ENCODE results near the gene SGSH. TPM values are rescaled to one million over a fixed set of nuclear protein-coding genes. Genes with fewer than 3 reads are reported as not detected.

The SGSH gene
- total RNA-seq, 1 donor from 2014 or later: 71.0 TPM

DNA sequence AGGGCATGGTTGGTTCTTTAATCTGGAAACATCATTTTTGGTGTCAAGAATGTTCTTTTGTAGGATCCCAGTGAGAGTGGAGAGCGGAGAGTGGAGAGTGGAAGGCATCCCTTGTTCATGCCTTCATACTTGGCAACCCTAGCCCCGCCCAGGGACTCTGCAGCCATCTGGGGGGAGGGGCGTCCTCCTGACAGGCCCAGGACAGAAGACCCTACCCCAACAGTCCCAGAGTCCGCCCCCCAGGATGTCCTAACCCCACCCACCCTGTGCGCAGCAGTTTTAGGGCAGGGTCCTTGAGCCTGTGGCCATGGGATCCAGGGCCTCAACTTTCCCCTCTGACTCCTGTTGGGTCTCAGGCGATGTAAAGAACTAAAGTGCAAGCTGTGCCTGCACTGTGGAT, 4.5 kb upstream of the SGSH start:
- peaks cover 6% of the 10 kb centered on the region for H3K36me3 Mint-ChIP-seq (ENCODE audit: unreplicated experiment)
- no peak for DNase-seq (ENCODE audit: extremely low spot score, unreplicated experiment)
- no peaks in the 10 kb centered on the region for H3K9me3 Mint-ChIP-seq (ENCODE audit: unreplicated experiment)
- H3K4me1 Mint-ChIP-seq (ENCODE audit: unreplicated experiment): peaks cover 7% of the 10 kb centered on the region
- H3K27ac Mint-ChIP-seq (ENCODE audit: unreplicated experiment): no peak overlapping the region
- no peaks in the 10 kb centered on the region for H3K27me3 Mint-ChIP-seq (ENCODE audit: unreplicated experiment)
- TF ChIP-seq, protein P1, sequence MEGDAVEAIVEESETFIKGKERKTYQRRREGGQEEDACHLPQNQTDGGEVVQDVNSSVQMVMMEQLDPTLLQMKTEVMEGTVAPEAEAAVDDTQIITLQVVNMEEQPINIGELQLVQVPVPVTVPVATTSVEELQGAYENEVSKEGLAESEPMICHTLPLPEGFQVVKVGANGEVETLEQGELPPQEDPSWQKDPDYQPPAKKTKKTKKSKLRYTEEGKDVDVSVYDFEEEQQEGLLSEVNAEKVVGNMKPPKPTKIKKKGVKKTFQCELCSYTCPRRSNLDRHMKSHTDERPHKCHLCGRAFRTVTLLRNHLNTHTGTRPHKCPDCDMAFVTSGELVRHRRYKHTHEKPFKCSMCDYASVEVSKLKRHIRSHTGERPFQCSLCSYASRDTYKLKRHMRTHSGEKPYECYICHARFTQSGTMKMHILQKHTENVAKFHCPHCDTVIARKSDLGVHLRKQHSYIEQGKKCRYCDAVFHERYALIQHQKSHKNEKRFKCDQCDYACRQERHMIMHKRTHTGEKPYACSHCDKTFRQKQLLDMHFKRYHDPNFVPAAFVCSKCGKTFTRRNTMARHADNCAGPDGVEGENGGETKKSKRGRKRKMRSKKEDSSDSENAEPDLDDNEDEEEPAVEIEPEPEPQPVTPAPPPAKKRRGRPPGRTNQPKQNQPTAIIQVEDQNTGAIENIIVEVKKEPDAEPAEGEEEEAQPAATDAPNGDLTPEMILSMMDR (IDR thresholded peaks at IDR 0.05): no peak
- no peak overlapping the region for H3K4me3 Mint-ChIP-seq (ENCODE audit: unreplicated experiment)

DNA sequence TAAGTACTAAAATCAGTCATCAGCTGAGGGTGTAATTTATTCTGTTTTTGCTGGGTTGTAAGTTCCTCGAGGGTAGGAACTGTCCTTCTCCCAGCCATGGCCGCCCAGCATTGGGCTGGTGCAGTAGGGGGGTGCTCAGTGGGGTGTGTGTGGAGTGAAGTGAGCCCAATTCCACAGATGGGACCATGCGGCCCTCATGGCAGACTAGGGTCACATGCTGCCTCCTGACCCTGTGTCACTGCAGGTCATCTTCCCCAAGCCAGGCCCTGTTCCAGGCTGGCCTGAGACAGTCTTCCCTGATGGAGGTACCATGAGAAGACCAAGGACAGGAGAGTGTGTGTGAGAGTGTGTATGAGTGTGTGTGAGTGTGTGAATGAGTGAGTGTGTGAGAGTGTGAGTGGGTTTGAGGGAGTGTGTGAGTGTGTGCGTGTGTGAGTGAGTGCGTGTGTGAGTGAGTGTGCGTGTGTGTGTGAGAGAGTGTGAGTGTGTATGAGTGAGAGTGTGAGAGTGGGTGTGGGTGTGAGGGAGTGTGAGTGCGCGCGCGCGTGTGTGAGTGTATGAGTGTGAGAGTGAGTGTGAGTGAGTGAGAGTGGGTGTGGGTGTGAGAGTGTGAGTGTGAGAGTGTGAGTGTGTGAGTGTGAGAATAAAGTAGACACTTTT, 3.8 kb upstream of the SGSH start:
- Mint-ChIP-seq H3K4me3 (ENCODE audit: unreplicated experiment) (no peak overlapping the region), H3K4me1 (ENCODE audit: unreplicated experiment) (peaks cover 14% of the 10 kb centered on the region), H3K27me3 (ENCODE audit: unreplicated experiment) (no peaks in the 10 kb centered on the region), H3K36me3 (ENCODE audit: unreplicated experiment) (peaks cover 6% of the 10 kb centered on the region), H3K27ac (ENCODE audit: unreplicated experiment) (no peak overlapping the region), H3K9me3 (ENCODE audit: unreplicated experiment) (no peaks in the 10 kb centered on the region)
- TF ChIP-seq, protein P1 (IDR thresholded peaks at IDR 0.05): no peak
- DNase-seq (ENCODE audit: extremely low spot score, unreplicated experiment): no peak

DNA sequence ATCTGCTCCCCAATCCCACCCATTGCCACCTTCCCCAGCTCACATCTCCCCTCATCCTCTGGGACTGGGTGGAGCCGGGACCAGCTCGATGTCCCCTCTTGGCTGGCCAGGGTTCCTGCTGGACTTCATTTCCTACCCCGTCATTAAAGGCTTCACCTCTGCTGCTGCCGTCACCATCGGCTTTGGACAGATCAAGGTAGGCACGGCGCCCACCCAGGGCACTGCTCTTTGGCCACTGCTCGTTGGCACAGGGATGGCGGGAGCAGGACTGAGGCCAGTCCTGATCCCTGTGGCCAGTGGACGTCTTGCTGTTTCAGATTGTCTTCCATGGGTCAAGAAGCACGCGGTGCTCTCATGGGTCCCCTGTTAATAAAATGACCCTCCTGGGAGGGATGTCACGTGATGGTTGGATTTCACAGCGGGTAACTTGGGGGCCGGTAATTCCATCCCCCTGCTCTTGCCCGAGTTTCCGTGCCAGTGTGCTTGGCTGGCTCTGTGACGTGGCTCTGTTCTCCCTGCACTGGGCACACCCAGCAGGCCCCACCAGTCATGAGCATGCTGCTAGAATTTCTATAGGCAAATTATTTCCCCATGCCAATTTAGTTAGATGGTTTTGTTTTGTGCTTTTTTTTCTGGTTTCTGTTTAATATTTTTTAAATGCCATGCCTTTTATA, 3.1 kb upstream of the SGSH start:
- no peak for DNase-seq (ENCODE audit: extremely low spot score, unreplicated experiment)
- no peak overlapping the region for H3K4me3 Mint-ChIP-seq (ENCODE audit: unreplicated experiment)

DNA sequence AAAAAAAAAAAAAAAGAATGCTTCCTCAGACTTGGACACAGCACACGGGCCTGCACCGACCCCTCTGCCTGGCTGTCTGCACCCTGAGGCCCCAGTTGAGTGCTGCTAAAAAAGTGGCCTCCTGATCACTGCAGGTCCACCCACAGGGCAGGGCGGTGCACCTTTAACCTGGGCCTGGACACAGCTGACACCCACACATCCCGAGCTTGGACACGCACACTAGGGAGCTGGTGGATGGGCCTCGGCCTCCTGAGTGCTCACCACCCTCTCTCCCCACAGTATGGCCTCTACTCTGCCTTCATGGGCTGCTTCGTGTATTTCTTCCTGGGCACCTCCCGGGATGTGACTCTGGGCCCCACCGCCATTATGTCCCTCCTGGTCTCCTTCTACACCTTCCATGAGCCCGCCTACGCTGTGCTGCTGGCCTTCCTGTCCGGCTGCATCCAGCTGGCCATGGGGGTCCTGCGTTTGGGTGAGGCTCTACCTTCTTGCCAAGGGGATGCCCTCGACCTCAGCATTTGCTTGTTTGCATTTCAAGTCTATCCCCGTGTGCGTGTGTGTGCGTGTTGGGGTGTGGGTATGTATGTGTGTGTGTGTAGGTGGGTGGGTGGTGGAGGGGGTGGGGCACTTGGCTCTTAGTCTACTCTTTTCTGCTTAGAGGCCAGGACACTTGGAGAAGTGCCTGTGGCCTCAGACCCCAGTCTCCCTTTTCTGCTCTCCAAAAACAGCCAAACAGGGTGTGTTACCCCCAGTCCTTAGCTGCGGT, 2.4 kb upstream of the SGSH start:
- Mint-ChIP-seq H3K4me1 (ENCODE audit: unreplicated experiment) (peaks cover 18% of the 10 kb centered on the region), H3K36me3 (ENCODE audit: unreplicated experiment) (peaks cover 4% of the 10 kb centered on the region), H3K9me3 (ENCODE audit: unreplicated experiment) (no peaks in the 10 kb centered on the region), H3K27ac (ENCODE audit: unreplicated experiment) (no peak overlapping the region), H3K4me3 (ENCODE audit: unreplicated experiment) (no peak overlapping the region), H3K27me3 (ENCODE audit: unreplicated experiment) (no peaks in the 10 kb centered on the region)
- no peak for DNase-seq (ENCODE audit: extremely low spot score, unreplicated experiment)
- TF ChIP-seq, protein P1 (IDR thresholded peaks at IDR 0.05): no peak

More for the DNA sequence above, 3.1 kb upstream of the SGSH start:
- no peaks in the 10 kb centered on the region for H3K9me3 Mint-ChIP-seq (ENCODE audit: unreplicated experiment)
- no peaks in the 10 kb centered on the region for H3K27me3 Mint-ChIP-seq (ENCODE audit: unreplicated experiment)
- H3K4me1 Mint-ChIP-seq (ENCODE audit: unreplicated experiment): peaks cover 18% of the 10 kb centered on the region
- H3K27ac Mint-ChIP-seq (ENCODE audit: unreplicated experiment): no peak overlapping the region
- TF ChIP-seq, protein P1 (IDR thresholded peaks at IDR 0.05): no peak
- H3K36me3 Mint-ChIP-seq (ENCODE audit: unreplicated experiment): peaks cover 4% of the 10 kb centered on the region
